Measurements from ENCODE around the gene TJAP1. TPM values are rescaled to one million over a fixed set of nuclear protein-coding genes. Genes with fewer than 3 reads are reported as not detected.
"Not testable (repeated sequence)": the region's sequence is repeated elsewhere in the genome, so short reads cannot be mapped to it uniquely, and the experiment has no call there.

The TJAP1 gene
- total RNA-seq, 1 donor = 9.0 TPM

DNA sequence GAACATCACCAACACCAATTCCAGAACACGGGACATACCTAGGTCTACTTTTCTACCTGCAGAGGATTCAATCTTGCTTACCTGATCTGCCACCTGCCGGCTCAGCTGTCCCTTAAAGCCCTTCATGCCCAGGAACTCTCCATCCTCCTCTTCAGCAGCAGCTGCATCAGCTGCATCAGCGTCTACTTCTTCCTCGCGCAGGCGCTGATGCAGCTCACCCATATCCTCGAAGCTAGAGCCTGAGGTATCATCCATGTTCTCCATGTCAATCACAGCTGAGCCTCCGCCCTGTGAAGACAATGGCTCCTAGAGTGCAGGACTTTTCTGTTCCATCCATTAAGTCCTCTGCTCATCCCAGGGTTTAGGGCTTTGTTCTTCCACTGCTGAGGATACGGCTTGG, 38.4 kb downstream of the TJAP1 start:
- peaks cover 38% of the 10 kb centered on the region for H3K4me1 ChIP-seq (ENCODE audit: insufficient read depth, low read length)
- H3K4me3 ChIP-seq (ENCODE audit: low read length) = peak overlapping the region; percentile 85

DNA sequence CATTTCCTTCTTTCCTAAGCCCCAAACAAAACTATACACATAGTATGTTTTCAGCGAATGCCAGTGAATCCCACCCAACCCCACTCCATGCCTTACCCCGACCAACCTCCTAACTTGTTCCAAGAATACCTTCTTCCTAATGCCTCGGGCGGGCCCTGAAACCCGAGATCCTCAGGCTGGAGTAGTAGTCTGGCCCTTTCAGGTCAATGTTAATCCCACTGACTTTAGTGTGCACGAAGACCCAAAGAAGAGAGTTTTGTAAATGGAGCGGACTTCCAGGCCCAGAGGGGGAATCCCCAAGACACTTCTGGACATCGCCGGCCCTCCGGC, 39.0 kb downstream of the TJAP1 start:
- Histone ChIP-seq H3K27me3 (ENCODE audit: insufficient read depth, low read length) (no peaks in the 10 kb centered on the region), H3K4me1 (ENCODE audit: insufficient read depth, low read length) (peaks cover 37% of the 10 kb centered on the region), H3K9me3 (ENCODE audit: low read depth, low read length) (no peaks in the 10 kb centered on the region), H3K4me3 (ENCODE audit: low read length) (peak overlapping the region; percentile 85)

More for the DNA sequence above, 38.4 kb downstream of the TJAP1 start:
- no peaks in the 10 kb centered on the region for H3K27me3 ChIP-seq (ENCODE audit: insufficient read depth, low read length)
- no peaks in the 10 kb centered on the region for H3K9me3 ChIP-seq (ENCODE audit: low read depth, low read length)

GRCh38 chr6:43516697-43517504, 39.5 kb downstream of the TJAP1 start, which contains the start of the genes POLR1C and YIPF3:
Gene POLR1C, plus strand, starts transcription at chr6:43517089. Its CDS starts 21 bp downstream, at chr6:43517110.
Gene YIPF3, minus strand, starts transcription at chr6:43516926. Its CDS starts 119 bp downstream, at chr6:43516807.
- H3K4me1 ChIP-seq (ENCODE audit: insufficient read depth, low read length) = peaks cover 37% of the 10 kb centered on the region
- no peaks in the 10 kb centered on the region for H3K27me3 ChIP-seq (ENCODE audit: insufficient read depth, low read length)
- no peaks in the 10 kb centered on the region for H3K9me3 ChIP-seq (ENCODE audit: low read depth, low read length)
- H3K4me3 ChIP-seq (ENCODE audit: low read length) = peak within 1 kb of the TSS; percentile 85

- H3K4me3 ChIP-seq (ENCODE audit: low read length) = peak overlapping the region; percentile 85
- H3K27me3 ChIP-seq (ENCODE audit: insufficient read depth, low read length) = no peaks in the 10 kb centered on the region
- H3K4me1 ChIP-seq (ENCODE audit: insufficient read depth, low read length) = peaks cover 37% of the 10 kb centered on the region
- H3K9me3 ChIP-seq (ENCODE audit: low read depth, low read length) = no peaks in the 10 kb centered on the region
Observed at GRCh38 chr6:43517505-43518357, 40.4 kb downstream of the TJAP1 start.

DNA sequence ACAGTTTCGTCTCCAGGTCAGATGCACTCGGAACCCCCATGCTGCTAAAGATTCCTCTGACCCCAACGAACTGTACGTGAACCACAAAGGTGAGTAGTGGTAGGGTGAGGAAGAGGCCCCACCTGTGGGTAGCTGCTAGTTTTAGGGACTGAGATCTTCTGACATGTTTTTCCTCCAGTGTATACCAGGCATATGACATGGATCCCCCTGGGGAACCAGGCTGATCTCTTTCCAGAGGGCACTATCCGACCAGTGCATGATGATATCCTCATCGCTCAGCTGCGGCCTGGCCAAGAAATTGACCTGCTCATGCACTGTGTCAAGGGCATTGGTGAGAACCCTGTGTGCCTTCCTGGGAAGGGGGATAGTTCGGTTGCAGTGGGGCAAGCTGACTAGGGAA, 42.7 kb downstream of the TJAP1 start:
- H3K9me3 ChIP-seq (ENCODE audit: low read depth, low read length) = no peaks in the 10 kb centered on the region
- H3K4me3 ChIP-seq (ENCODE audit: low read length) = no peak overlapping the region
- no peaks in the 10 kb centered on the region for H3K27me3 ChIP-seq (ENCODE audit: insufficient read depth, low read length)
- H3K4me1 ChIP-seq (ENCODE audit: insufficient read depth, low read length) = peaks cover 29% of the 10 kb centered on the region

DNA sequence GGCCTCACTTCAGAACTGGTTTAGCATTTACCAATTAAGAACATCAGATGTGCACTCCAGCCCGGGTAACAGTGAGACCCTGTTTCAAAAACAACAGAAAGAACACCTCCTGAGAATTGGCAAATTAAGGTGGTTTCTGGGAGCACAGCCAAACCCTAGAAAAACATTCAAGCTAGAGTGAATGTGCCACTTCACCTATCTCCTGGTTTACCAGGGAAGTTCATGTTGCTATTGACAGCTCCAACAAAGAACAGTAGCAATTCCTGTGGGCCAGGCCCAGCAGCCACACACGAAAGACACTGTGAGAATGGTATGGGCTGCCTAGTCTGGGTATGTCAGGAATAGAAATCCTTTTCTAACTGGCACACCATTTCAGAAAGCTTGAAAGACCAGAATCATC, 44.5 kb downstream of the TJAP1 start:
- no peaks in the 10 kb centered on the region for H3K9me3 ChIP-seq (ENCODE audit: low read depth, low read length)
- no peaks in the 10 kb centered on the region for H3K27me3 ChIP-seq (ENCODE audit: insufficient read depth, low read length)
- H3K4me1 ChIP-seq (ENCODE audit: insufficient read depth, low read length) = peaks cover 16% of the 10 kb centered on the region
- H3K4me3 ChIP-seq (ENCODE audit: low read length) = no peak overlapping the region

- Histone ChIP-seq H3K4me1 (ENCODE audit: insufficient read depth, low read length) (peaks cover 11% of the 10 kb centered on the region), H3K4me3 (ENCODE audit: low read length) (no peak overlapping the region)
Observed at GRCh38 chr6:43522547-43523261, 45.3 kb downstream of the TJAP1 start.

DNA sequence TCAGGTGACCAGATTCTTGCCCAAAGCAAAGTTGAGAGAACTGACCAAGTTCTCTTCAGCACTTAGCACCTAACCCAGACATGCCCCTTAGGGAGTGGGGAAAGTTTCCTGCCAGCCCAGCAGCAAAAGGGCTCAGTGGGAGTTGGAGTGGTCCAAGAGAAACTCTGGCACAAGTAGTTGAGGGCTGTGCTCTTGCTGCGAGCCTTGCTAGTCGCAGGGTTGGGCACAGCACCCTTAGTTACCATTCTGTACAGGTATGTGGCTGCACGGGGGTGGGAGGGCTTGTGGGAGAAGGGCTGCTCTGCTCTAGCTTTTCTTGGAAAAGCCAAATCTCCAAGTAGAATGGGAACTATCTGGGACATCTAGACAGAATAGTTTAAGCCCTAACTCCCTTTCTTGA, 45.9 kb downstream of the TJAP1 start:
- no peaks in the 10 kb centered on the region for H3K9me3 ChIP-seq (ENCODE audit: low read depth, low read length)
- peaks cover 6% of the 10 kb centered on the region for H3K4me1 ChIP-seq (ENCODE audit: insufficient read depth, low read length)
- no peaks in the 10 kb centered on the region for H3K27me3 ChIP-seq (ENCODE audit: insufficient read depth, low read length)
- no peak overlapping the region for H3K4me3 ChIP-seq (ENCODE audit: low read length)

More at GRCh38 chr6:43522547-43523261, 45.3 kb downstream of the TJAP1 start:
- no peaks in the 10 kb centered on the region for H3K27me3 ChIP-seq (ENCODE audit: insufficient read depth, low read length)
- no peaks in the 10 kb centered on the region for H3K9me3 ChIP-seq (ENCODE audit: low read depth, low read length)

DNA sequence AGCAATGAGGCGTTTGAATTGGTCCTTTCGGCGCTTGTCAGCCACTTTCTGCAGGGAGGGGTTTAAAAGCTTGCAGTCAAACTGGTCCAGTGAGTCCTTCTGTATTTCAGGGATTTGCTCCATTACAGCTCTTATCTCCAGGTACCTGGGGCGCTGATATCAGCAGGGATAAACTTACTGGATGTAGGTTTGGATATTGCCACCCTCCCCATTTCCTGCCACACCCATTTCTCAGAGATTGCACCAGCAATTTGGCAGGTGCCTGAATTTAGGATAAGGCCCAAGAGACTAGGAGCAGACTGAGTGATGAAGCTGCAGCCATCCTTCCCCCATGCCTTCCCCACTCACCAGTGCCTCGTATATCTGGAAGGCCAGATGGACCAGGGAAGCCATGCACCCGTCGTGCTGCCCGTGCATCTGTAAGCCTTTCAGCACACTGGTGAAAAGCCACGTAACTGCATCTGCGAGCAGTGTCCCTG, 47.2 kb downstream of the TJAP1 start:
- Histone ChIP-seq H3K9me3 (ENCODE audit: low read depth, low read length) (no peaks in the 10 kb centered on the region), H3K4me3 (ENCODE audit: low read length) (no peak overlapping the region)

GRCh38 chr6:43532201-43532600, 54.8 kb downstream of the TJAP1 start:
- Histone ChIP-seq H3K4me1 (ENCODE audit: insufficient read depth, low read length) (no peaks in the 10 kb centered on the region), H3K9me3 (ENCODE audit: low read depth, low read length) (no peaks in the 10 kb centered on the region), H3K27me3 (ENCODE audit: insufficient read depth, low read length) (no peaks in the 10 kb centered on the region), H3K4me3 (ENCODE audit: low read length) (no peak overlapping the region)

More for the DNA sequence above, 47.2 kb downstream of the TJAP1 start:
- Histone ChIP-seq H3K4me1 (ENCODE audit: insufficient read depth, low read length) (no peaks in the 10 kb centered on the region), H3K27me3 (ENCODE audit: insufficient read depth, low read length) (no peaks in the 10 kb centered on the region)

- H3K9me3 ChIP-seq (ENCODE audit: low read depth, low read length); H3K4me3 ChIP-seq (ENCODE audit: low read length); H3K27me3 ChIP-seq (ENCODE audit: insufficient read depth, low read length); H3K4me1 ChIP-seq (ENCODE audit: insufficient read depth, low read length): not testable (repeated sequence)
Observed at GRCh38 chr6:43538986-43539385, 61.6 kb downstream of the TJAP1 start.

DNA sequence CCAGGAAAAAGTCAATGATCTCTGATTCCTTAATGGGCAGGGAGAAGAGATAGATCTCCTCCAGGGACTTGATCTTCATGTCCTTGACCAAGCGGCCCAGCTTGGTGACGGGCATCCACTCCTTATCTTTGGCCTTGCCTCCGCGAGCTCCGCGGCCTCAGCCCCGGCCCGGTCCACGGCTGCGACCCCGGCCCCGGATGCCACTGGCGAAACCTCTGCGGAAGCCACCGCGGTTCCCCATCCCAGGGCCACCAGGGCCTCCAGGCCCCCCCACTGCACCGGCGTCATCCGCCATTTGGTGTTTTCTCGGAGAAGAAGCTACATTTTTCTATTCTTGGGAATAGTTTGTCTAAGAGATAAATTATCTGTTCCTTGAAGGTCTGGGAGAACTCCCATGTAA, 62.0 kb downstream of the TJAP1 start:
- H3K4me1 ChIP-seq (ENCODE audit: insufficient read depth, low read length); H3K9me3 ChIP-seq (ENCODE audit: low read depth, low read length); H3K27me3 ChIP-seq (ENCODE audit: insufficient read depth, low read length); H3K4me3 ChIP-seq (ENCODE audit: low read length): not testable (repeated sequence)

- Histone ChIP-seq H3K27me3 (ENCODE audit: insufficient read depth, low read length) (no peaks in the 10 kb centered on the region), H3K9me3 (ENCODE audit: low read depth, low read length) (no peaks in the 10 kb centered on the region)
Observed at GRCh38 chr6:43540507-43540906, 63.1 kb downstream of the TJAP1 start.

GRCh38 chr6:43541774-43542471, 64.6 kb downstream of the TJAP1 start:
- no peak overlapping the region for H3K4me3 ChIP-seq (ENCODE audit: low read length)
- H3K4me1 ChIP-seq (ENCODE audit: insufficient read depth, low read length) = no peaks in the 10 kb centered on the region
- H3K27me3 ChIP-seq (ENCODE audit: insufficient read depth, low read length) = no peaks in the 10 kb centered on the region
- no peaks in the 10 kb centered on the region for H3K9me3 ChIP-seq (ENCODE audit: low read depth, low read length)

More at GRCh38 chr6:43540507-43540906, 63.1 kb downstream of the TJAP1 start:
- H3K4me3 ChIP-seq (ENCODE audit: low read length) = no peak overlapping the region
- H3K4me1 ChIP-seq (ENCODE audit: insufficient read depth, low read length) = no peaks in the 10 kb centered on the region

Measured in mononuclear cell (primary cell).